Fibroblast of skin of left biceps (primary cell): Measurements from ENCODE around the gene OSBPL2.

Experiments
- DNase-seq, 2 experiments: peaks; one replicate each; pipeline ENCODE4 v3.0.0-alpha.2; 2013; ENCODE audit warnings: low read depth in 2 of 2

OSBPL2 gene

GRCh38 chr20:62258499-62259293 is 20.4 kb downstream of the OSBPL2 start:
- peak; percentile 11 to 14 for DNase-seq

- no peak for DNase-seq
Measured at GRCh38 chr20:62259294-62259565, 20.9 kb downstream of the OSBPL2 start.

- no peak for DNase-seq
Measured at GRCh38 chr20:62262064-62262463, 23.7 kb downstream of the OSBPL2 start.

- no peak for DNase-seq
Measured at GRCh38 chr20:62263396-62263795, 25.1 kb downstream of the OSBPL2 start.

- DNase-seq, result no peak
Measured at GRCh38 chr20:62265365-62265764, 27.0 kb downstream of the OSBPL2 start.

GRCh38 chr20:62266340-62266739 is 28.0 kb downstream of the OSBPL2 start:
- DNase-seq, result no peak

GRCh38 chr20:62266851-62267250 is 28.5 kb downstream of the OSBPL2 start:
- DNase-seq, result no peak

GRCh38 chr20:62267543-62267942 is 29.2 kb downstream of the OSBPL2 start:
- DNase-seq, result no peak

GRCh38 chr20:62268228-62268900 is 30.0 kb downstream of the OSBPL2 start:
- DNase-seq, result no peak

GRCh38 chr20:62269378-62269777 is 31.1 kb downstream of the OSBPL2 start:
- no peak for DNase-seq

- no peak for DNase-seq
Measured at GRCh38 chr20:62269871-62270270, 31.6 kb downstream of the OSBPL2 start.

- no peak for DNase-seq
Measured at GRCh38 chr20:62272200-62272599, 33.9 kb downstream of the OSBPL2 start.

- DNase-seq, result no peak
Measured at GRCh38 chr20:62273416-62273815, 35.1 kb downstream of the OSBPL2 start.

- no peak for DNase-seq
Measured at GRCh38 chr20:62274332-62274950, 36.1 kb downstream of the OSBPL2 start.

- DNase-seq, result no peak
Measured at GRCh38 chr20:62275219-62275618, 36.9 kb downstream of the OSBPL2 start.

GRCh38 chr20:62276439-62276838 is 38.1 kb downstream of the OSBPL2 start:
- DNase-seq, result no peak

- DNase-seq, result no peak
Measured at GRCh38 chr20:62277253-62277652, 38.9 kb downstream of the OSBPL2 start.

GRCh38 chr20:62280303-62280702 is 42.0 kb downstream of the OSBPL2 start:
- DNase-seq, result no peak

GRCh38 chr20:62281161-62281933 is 43.0 kb downstream of the OSBPL2 start:
- DNase-seq, result no peak

GRCh38 chr20:62282103-62282502 is 43.8 kb downstream of the OSBPL2 start:
- no peak for DNase-seq

- DNase-seq, result no peak
Measured at GRCh38 chr20:62282877-62283503, 44.7 kb downstream of the OSBPL2 start.

- no peak for DNase-seq
Measured at GRCh38 chr20:62284448-62284847, 46.1 kb downstream of the OSBPL2 start.
